ENCODE results near the gene NHSL1. TPM values are rescaled to one million over a fixed set of nuclear protein-coding genes. Genes with fewer than 3 reads are reported as not detected.

Gene NHSL1
- total and polyA plus RNA-seq, 4 donors: 6.6 to 33.0 (median 20.7) TPM

- no peak for DNase-seq (ENCODE audit: low spot score)
- Histone ChIP-seq H3K9me3 (ENCODE audit: control insufficient read depth in 4 of 4, low read length in 3 of 4) (no peaks in the 10 kb centered on the region), H3K27ac (ENCODE audit: low read depth in 1 of 2, low read length in 2 of 2) (no peak overlapping the region), H3K9ac (ENCODE audit: low read depth in 1 of 2, low read length in 2 of 2) (no peak overlapping the region), H3K36me3 (ENCODE audit: control insufficient read depth in 4 of 4, insufficient read depth in 3 of 4, low read depth in 1 of 4, low read length in 3 of 4) (peaks cover 0 to 42% (median 21%) of the 10 kb centered on the region in 4 donors), H3K27me3 (ENCODE audit: control insufficient read depth in 4 of 4, insufficient read depth in 4 of 4, low read length in 3 of 4) (no peaks in the 10 kb centered on the region), H3K4me1 (ENCODE audit: control insufficient read depth in 4 of 4, insufficient read depth in 4 of 4, low read length in 3 of 4) (peaks cover 2 to 24% (median 10%) of the 10 kb centered on the region in 4 donors), H3K4me3 (ENCODE audit: low read depth in 1 of 3, low read length in 3 of 3) (no peak overlapping the region)
- TF ChIP-seq MAX (IDR thresholded peaks at IDR 0.05) (no peak), SP1 (IDR thresholded peaks at IDR 0.05) (no peak), FOXA1 (IDR thresholded peaks at IDR 0.05) (no peak), GABPA (IDR thresholded peaks at IDR 0.05 in 1 of 2, conservative IDR thresholded peaks at IDR 0.05 in 1 of 2) (no peak), ZBTB33 (IDR thresholded peaks at IDR 0.05) (no peak), FOXA2 (IDR thresholded peaks at IDR 0.05) (no peak)
- 72% methylated on average over 12 of the region's 12 CpGs for WGBS
Observed at GRCh38 chr6:138429761-138430160, 69.5 kb downstream of the NHSL1 start.

- WGBS: 30% methylated on average over 8 of the region's 8 CpGs
- Histone ChIP-seq H3K4me1 (ENCODE audit: control insufficient read depth in 4 of 4, insufficient read depth in 4 of 4, low read length in 3 of 4) (peaks cover 2 to 28% (median 10%) of the 10 kb centered on the region in 4 donors), H3K4me3 (ENCODE audit: low read depth in 1 of 3, low read length in 3 of 3) (no peak overlapping the region), H3K27ac (ENCODE audit: low read depth in 1 of 2, low read length in 2 of 2) (peak overlapping the region in 1 of 2 donors; percentile 30), H3K27me3 (ENCODE audit: control insufficient read depth in 4 of 4, insufficient read depth in 4 of 4, low read length in 3 of 4) (no peaks in the 10 kb centered on the region), H3K36me3 (ENCODE audit: control insufficient read depth in 4 of 4, insufficient read depth in 3 of 4, low read depth in 1 of 4, low read length in 3 of 4) (peaks cover 3 to 45% (median 24%) of the 10 kb centered on the region in 4 donors), H3K9me3 (ENCODE audit: control insufficient read depth in 4 of 4, low read length in 3 of 4) (no peaks in the 10 kb centered on the region), H3K9ac (ENCODE audit: low read depth in 1 of 2, low read length in 2 of 2) (peak overlapping the region in 1 of 2 donors; percentile 15)
- no peak for DNase-seq (ENCODE audit: low spot score)
- no peak for TF ChIP-seq MAX (IDR thresholded peaks at IDR 0.05)
- TF ChIP-seq FOXA1 (IDR thresholded peaks at IDR 0.05): no peak
- TF ChIP-seq ATF3 (IDR thresholded peaks at IDR 0.05): no peak
- TF ChIP-seq FOXA2 (IDR thresholded peaks at IDR 0.05): no peak
- peak in 1 of 2 donors; percentile 9 for TF ChIP-seq JUND (IDR thresholded peaks at IDR 0.05)
- no peak for TF ChIP-seq NR2F2 (IDR thresholded peaks at IDR 0.05)
- TF ChIP-seq CTCF (IDR thresholded peaks at IDR 0.05; ENCODE audit: low read depth, low read length, missing input control): peak; percentile 63
- no peak for TF ChIP-seq TAF1 (conservative IDR thresholded peaks at IDR 0.05)
- TF ChIP-seq GABPA (IDR thresholded peaks at IDR 0.05 in 1 of 2, conservative IDR thresholded peaks at IDR 0.05 in 1 of 2): no peak
- no peak for TF ChIP-seq SP1 (IDR thresholded peaks at IDR 0.05)
- TF ChIP-seq HNF4G (IDR thresholded peaks at IDR 0.05): no peak
- TF ChIP-seq HNF4A (conservative IDR thresholded peaks at IDR 0.05): peak in 1 of 2 donors; percentile 5
- TF ChIP-seq RAD21 (IDR thresholded peaks at IDR 0.05): peak; percentile 84 to 87
- TF ChIP-seq RXRA (IDR thresholded peaks at IDR 0.05): no peak
- TF ChIP-seq YY1 (IDR thresholded peaks at IDR 0.05): no peak
- no peak for TF ChIP-seq EGR1 (IDR thresholded peaks at IDR 0.05; ENCODE audit: low read depth in 2 of 2)
- no peak for TF ChIP-seq ZBTB33 (IDR thresholded peaks at IDR 0.05)
- no peak for TF ChIP-seq REST (IDR thresholded peaks at IDR 0.05)
Observed at GRCh38 chr6:138428944-138429598, 70.2 kb downstream of the NHSL1 start.

All from liver (tissue), 9 donors.